HepG2 (cell line): ENCODE data around the gene ATP11A. TPM values are rescaled to one million over a fixed set of nuclear protein-coding genes. Genes with fewer than 3 reads are reported as not detected.
A peak's percentile ranks its signal among the peaks of the same experiment; 100 is the strongest.

Source experiments
- CHD2 ChIP-seq: IDR thresholded peaks from 2 replicates; pipeline ENCODE4 v1.6.1; 2011; ENCODE audit warnings: low read depth, low read length, improper control_type of control experiment
- DRAP1 ChIP-seq: IDR thresholded peaks from 2 replicates; pipeline ENCODE4 v1.6.1; 2016; ENCODE audit warnings: missing genetic modification reagents, missing compliant biosample characterization
- ETV6 ChIP-seq: sonication (generic); formaldehyde crosslinking; conservative IDR thresholded peaks from 2 replicates; pipeline ENCODE4 v1.4.0; 2020; ENCODE audit warnings: missing genetic modification reagents
- GLMP ChIP-seq: sonication (generic); formaldehyde crosslinking; IDR thresholded peaks from 2 replicates; pipeline ENCODE4 v1.9.0; 2021; ENCODE audit warnings: missing genetic modification reagents, mild to moderate bottlenecking, borderline replicate concordance
- HDAC1 ChIP-seq: sonication (generic); formaldehyde crosslinking; IDR thresholded peaks from 2 replicates; pipeline ENCODE4 v1.5.1; 2020; ENCODE audit warnings: mild to moderate bottlenecking, missing genetic modification reagents
- IKZF5 ChIP-seq: IDR thresholded peaks from 2 replicates; pipeline ENCODE4 v1.6.1; 2018; ENCODE audit warnings: missing genetic modification reagents, mild to moderate bottlenecking, missing compliant biosample characterization
- KDM5B ChIP-seq: sonication (generic); formaldehyde crosslinking; IDR thresholded peaks from 2 replicates; pipeline ENCODE4 v1.4.0; 2020; ENCODE audit warnings: missing genetic modification reagents, mild to moderate bottlenecking, borderline replicate concordance
- KLF15 ChIP-seq: sonication (generic); formaldehyde crosslinking; IDR thresholded peaks from 2 replicates; pipeline ENCODE4 v1.8.1; 2023; ENCODE audit warnings: borderline replicate concordance, mild to moderate bottlenecking, inconsistent platforms, missing genetic modification reagents, mixed read lengths
- MIXL1 ChIP-seq: IDR thresholded peaks from 2 replicates; pipeline ENCODE4 v1.6.1; 2016
- PRMT3 ChIP-seq: sonication (generic); formaldehyde crosslinking; IDR thresholded peaks from 2 replicates; pipeline ENCODE4 v1.8.1; 2022; ENCODE audit warnings: low read depth, mild to moderate bottlenecking, moderate library complexity, missing genetic modification reagents, borderline replicate concordance
- SAFB2 ChIP-seq: sonication (generic); formaldehyde crosslinking; IDR thresholded peaks from 2 replicates; pipeline ENCODE4 v1.5.1; 2020; ENCODE audit warnings: missing genetic modification reagents, low read depth, mild to moderate bottlenecking, borderline replicate concordance
- TBX3 ChIP-seq: fragments of 450-650 bp; IDR thresholded peaks from 2 replicates; pipeline ENCODE4 v1.6.1; 2017; ENCODE audit warnings: antibody characterized with exemption, mild to moderate bottlenecking, inconsistent platforms, borderline replicate concordance
- TFDP2 ChIP-seq: sonication (generic); formaldehyde crosslinking; IDR thresholded peaks from 2 replicates; pipeline ENCODE4 v1.4.0; 2020; ENCODE audit warnings: missing genetic modification reagents
- ZNF121 ChIP-seq: sonication (generic); formaldehyde crosslinking; IDR thresholded peaks from 2 replicates; pipeline ENCODE4 v1.5.0; 2020; ENCODE audit warnings: mild to moderate bottlenecking, missing genetic modification reagents
- ZNF609 ChIP-seq: sonication (generic); formaldehyde crosslinking; IDR thresholded peaks from 2 replicates; pipeline ENCODE4 v1.4.0; 2020; ENCODE audit warnings: mild to moderate bottlenecking, missing genetic modification reagents, borderline replicate concordance
- ZNF660 ChIP-seq: sonication (generic); formaldehyde crosslinking; IDR thresholded peaks from 2 replicates; pipeline ENCODE4 v1.5.1; 2020; ENCODE audit warnings: mild to moderate bottlenecking, low read depth, missing genetic modification reagents, borderline replicate concordance
- ZNF710 ChIP-seq: sonication (generic); formaldehyde crosslinking; IDR thresholded peaks from 2 replicates; pipeline ENCODE4 v1.5.0; 2020; ENCODE audit warnings: mild to moderate bottlenecking, missing genetic modification reagents, borderline replicate concordance
- ZNF749 ChIP-seq: sonication (generic); formaldehyde crosslinking; IDR thresholded peaks from 2 replicates; pipeline ENCODE4 v1.8.0; 2022; ENCODE audit warnings: mild to moderate bottlenecking, missing genetic modification reagents, moderate library complexity, borderline replicate concordance
- polyA plus RNA-seq, 8 experiments: library from polyadenylated mRNA; depleted of rRNA in 3 of 8; stranded (reverse) in 7 of 8; unstranded in 1 of 8; fragments of >200 nt; fragmentation: Illumina TruSeq in 4 of 8; extraction: Trizol in 4 of 8; gene quantifications; 2 replicates each; pipeline versions ENCODE4 v1.2.1 to v1.2.3, GENCODE V29; 2011 to 2016; ENCODE audit warnings: low read depth in 4 of 8, missing spikeins in 1 of 8, mixed read lengths in 1 of 8; ENCODE audit not compliant: insufficient read depth in 1 of 8
- total RNA-seq, 5 experiments: library from RNA; depleted of rRNA; stranded (reverse); fragments of >200 nt; fragmentation: Illumina TruSeq; extraction: Trizol; gene quantifications; 2 replicates each; pipeline ENCODE4 v1.2.3, GENCODE V29; 2016; ENCODE audit warnings: low read depth in 1 of 5

The ATP11A gene
- total and polyA plus RNA-seq, 2 of the 13 experiments (the other 11 are each of a cell fraction or from before 2014, with no cell fraction given), result 18.4 to 20.1 TPM

- TF ChIP-seq ZNF609 (CRISPR knock-in tag), result no peak
- no peak for TF ChIP-seq KDM5B (CRISPR knock-in tag)
- no peak for TF ChIP-seq GLMP (CRISPR knock-in tag)
- TF ChIP-seq IKZF5 (CRISPR knock-in tag), result 0 out of 2 replicates have a peak, but pooled peaks have one; percentile 21
- TF ChIP-seq TFDP2 (CRISPR knock-in tag), result no peak
- TF ChIP-seq TBX3, result no peak
- TF ChIP-seq MIXL1 (CRISPR knock-in tag), result no peak
- TF ChIP-seq ZNF749 (CRISPR knock-in tag), result no peak
- TF ChIP-seq HDAC1 (CRISPR knock-in tag), result peak; percentile 46; the same call in 1 of the 2 replicates
- peak; percentile 93 for TF ChIP-seq ZNF121 (CRISPR knock-in tag)
- no peak for TF ChIP-seq KLF15 (CRISPR knock-in tag)
- TF ChIP-seq PRMT3, result no peak
- no peak for TF ChIP-seq DRAP1
- TF ChIP-seq SAFB2 (CRISPR knock-in tag), result 0 out of 2 replicates have a peak, but pooled peaks have one; percentile 46
- no peak for TF ChIP-seq ETV6 (CRISPR knock-in tag)
- peak; percentile 60; the same call in 1 of the 2 replicates for TF ChIP-seq ZNF710 (CRISPR knock-in tag)
- TF ChIP-seq CHD2, result no peak
- no peak for TF ChIP-seq ZNF660 (CRISPR knock-in tag)
Measured at GRCh38 chr13:112905990-112906641, 216.3 kb downstream of the ATP11A start (continued).
